ENCODE measurements around the gene CCDC60. TPM values are rescaled to one million over a fixed set of nuclear protein-coding genes. Genes with fewer than 3 reads are reported as not detected.

The CCDC60 gene
- not detected for total RNA-seq
- not detected for polyA plus RNA-seq
- long read RNA-seq, donor 1, partial matches to known transcripts, result 0 of 1 reads
- long read RNA-seq, donor 1, other reads (novel, unspliced or antisense), result 1 of 1 reads
- long read RNA-seq, donor 2, result 0 reads
- long read RNA-seq, donor 3, result 0 reads

GRCh38 chr12:119334430-119335170, at the start of gene CCDC60:
TSS of gene CCDC60 (plus strand) at chr12:119334729. CDS start at chr12:119335177, 448 bp downstream.
- no peak for ATAC-seq
- DNase-seq, result no peak
- no peaks in the 10 kb centered on the region for H3K36me3 ChIP-seq
- H3K4me3 ChIP-seq, result no peak within 1 kb of the TSS
- no peaks in the 10 kb centered on the region for H3K4me1 ChIP-seq
- intact Hi-C loops (cut with DNase I), result loop anchor here in 1 of 10 donors (10.0 kb wide), 1 partner anchor 70 kb away; no protein-coding TSS in a partner anchor
- H3K27me3 ChIP-seq, result peaks cover 0 to 22% (median 5%) of the 10 kb centered on the region in 7 donors
- no peak for TF ChIP-seq CTCF (IDR thresholded peaks at IDR 0.05)
- WGBS, 2 donors, result 39 to 42% methylated on average over 26 of the region's 26 CpGs
- H3K27ac ChIP-seq, result no peak within 1 kb of the TSS
- no peaks in the 10 kb centered on the region for H3K9me3 ChIP-seq

- Histone ChIP-seq H3K9me3 (peaks cover 0 to 5% (median 0%) of the 10 kb centered on the region in 11 donors), H3K27ac (no peak overlapping the region), H3K4me3 (no peak overlapping the region), H3K4me1 (no peaks in the 10 kb centered on the region), H3K27me3 (peaks cover 0 to 3% (median 0%) of the 10 kb centered on the region in 7 donors), H3K36me3 (no peaks in the 10 kb centered on the region)
- TF ChIP-seq CTCF (IDR thresholded peaks at IDR 0.05), result no peak
- WGBS, 2 donors, result 74 to 75% methylated on average over 11 of the region's 11 CpGs
- DNase-seq (no peak), ATAC-seq (no peak)
- intact Hi-C loops (cut with DNase I), result no loop called here
Observed at GRCh38 chr12:119288576-119288975, 46.0 kb upstream of the CCDC60 start.

- peaks cover 0 to 8% (median 0%) of the 10 kb centered on the region in 7 donors for H3K27me3 ChIP-seq
- H3K9me3 ChIP-seq, result no peaks in the 10 kb centered on the region
- no peak overlapping the region for H3K27ac ChIP-seq
- TF ChIP-seq CTCF (IDR thresholded peaks at IDR 0.05), result no peak
- DNase-seq, result no peak
- peaks cover 0 to 11% (median 6%) of the 10 kb centered on the region in 9 donors for H3K4me1 ChIP-seq
- H3K36me3 ChIP-seq, result no peaks in the 10 kb centered on the region
- no peak overlapping the region for H3K4me3 ChIP-seq
- WGBS, 2 donors, result 80 to 85% methylated on average over 6 of the region's 6 CpGs
- intact Hi-C loops (cut with DNase I), result no loop called here
- no peak for ATAC-seq
Observed at GRCh38 chr12:119292893-119293630, 41.5 kb upstream of the CCDC60 start.

GRCh38 chr12:119294211-119294610, 40.3 kb upstream of the CCDC60 start:
- H3K27ac ChIP-seq, result no peak overlapping the region
- H3K36me3 ChIP-seq, result no peaks in the 10 kb centered on the region
- 49 to 72% methylated on average over 5 of the region's 5 CpGs for WGBS, 2 donors
- ATAC-seq (no peak), DNase-seq (no peak)
- peaks cover 0 to 11% (median 6%) of the 10 kb centered on the region in 9 donors for H3K4me1 ChIP-seq
- peaks cover 0 to 8% (median 0%) of the 10 kb centered on the region in 7 donors for H3K27me3 ChIP-seq
- no peak overlapping the region for H3K4me3 ChIP-seq
- intact Hi-C loops (cut with DNase I), result no loop called here
- TF ChIP-seq CTCF (IDR thresholded peaks at IDR 0.05), result no peak
- H3K9me3 ChIP-seq, result no peaks in the 10 kb centered on the region
